Neural crest cell (in vitro differentiated cells): ENCODE results near the gene ZBTB20. TPM values are rescaled to one million over a fixed set of nuclear protein-coding genes. Genes with fewer than 3 reads are reported as not detected.

Experiments used
- DNase-seq: peaks from one replicate; pipeline ENCODE4 v3.0.0; 2021; ENCODE audit warnings: low read depth, mixed read lengths, low spot score
- H3K27ac Mint-ChIP-seq: one replicate; pipeline ENCODE4 v1.8.0; 2021; ENCODE audit warnings: mild to moderate bottlenecking, mixed read lengths; ENCODE audit not compliant: unreplicated experiment
- H3K27me3 Mint-ChIP-seq: 2 replicates; pipeline ENCODE4 v1.8.0; 2021; ENCODE audit warnings: low read depth, mild to moderate bottlenecking, mixed read lengths
- H3K36me3 Mint-ChIP-seq: 2 replicates; pipeline ENCODE4 v1.8.0; 2021; ENCODE audit warnings: low read depth, mild to moderate bottlenecking, mixed read lengths
- H3K4me1 Mint-ChIP-seq: 2 replicates; pipeline ENCODE4 v1.8.0; 2021; ENCODE audit warnings: mixed read lengths
- H3K4me3 Mint-ChIP-seq: one replicate; pipeline ENCODE4 v1.8.0; 2021; ENCODE audit warnings: mild to moderate bottlenecking, mixed read lengths
- H3K9me3 Mint-ChIP-seq: 2 replicates; pipeline ENCODE4 v1.8.0; 2021; ENCODE audit warnings: mixed read lengths
- total RNA-seq: library from RNA; stranded (reverse); gene quantifications from 2 replicates; pipeline ENCODE4 v1.2.1, GENCODE V29; 2021
- TF ChIP-seq, protein P1 (sequence below): fragments of 200-600 bp; sonication (generic); conservative IDR thresholded peaks from 2 replicates; pipeline ENCODE4 v1.5.0; 2021; ENCODE audit warnings: antibody characterized with exemption, mild to moderate bottlenecking

Gene ZBTB20
- total RNA-seq, 1 donor from 2014 or later, result 12.4 TPM

DNA sequence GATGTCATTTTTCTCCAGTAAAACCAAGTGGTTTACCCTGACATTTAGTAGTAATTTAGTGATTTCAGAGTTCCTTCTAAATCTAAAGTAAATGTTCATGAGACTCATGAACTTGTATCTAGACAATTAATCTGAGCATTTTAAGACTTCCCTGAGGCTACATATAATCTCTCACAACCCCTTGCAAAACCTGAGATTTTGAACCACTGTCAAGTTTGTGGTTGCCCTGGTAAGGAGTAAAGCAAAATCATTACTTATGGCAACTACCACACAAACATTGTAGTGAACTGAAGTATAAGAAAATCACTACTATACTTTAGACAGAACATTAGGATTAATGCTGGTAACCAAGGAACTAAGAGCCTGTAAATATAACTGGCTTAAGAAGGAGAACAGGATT, 483.1 kb downstream of the ZBTB20 start:
- Mint-ChIP-seq H3K4me3 (no peak overlapping the region), H3K36me3 (peaks cover 3% of the 10 kb centered on the region), H3K9me3 (peaks cover 5% of the 10 kb centered on the region), H3K27me3 (no peaks in the 10 kb centered on the region), H3K4me1 (peaks cover 32% of the 10 kb centered on the region), H3K27ac (no peak overlapping the region)
- TF ChIP-seq, protein P1, sequence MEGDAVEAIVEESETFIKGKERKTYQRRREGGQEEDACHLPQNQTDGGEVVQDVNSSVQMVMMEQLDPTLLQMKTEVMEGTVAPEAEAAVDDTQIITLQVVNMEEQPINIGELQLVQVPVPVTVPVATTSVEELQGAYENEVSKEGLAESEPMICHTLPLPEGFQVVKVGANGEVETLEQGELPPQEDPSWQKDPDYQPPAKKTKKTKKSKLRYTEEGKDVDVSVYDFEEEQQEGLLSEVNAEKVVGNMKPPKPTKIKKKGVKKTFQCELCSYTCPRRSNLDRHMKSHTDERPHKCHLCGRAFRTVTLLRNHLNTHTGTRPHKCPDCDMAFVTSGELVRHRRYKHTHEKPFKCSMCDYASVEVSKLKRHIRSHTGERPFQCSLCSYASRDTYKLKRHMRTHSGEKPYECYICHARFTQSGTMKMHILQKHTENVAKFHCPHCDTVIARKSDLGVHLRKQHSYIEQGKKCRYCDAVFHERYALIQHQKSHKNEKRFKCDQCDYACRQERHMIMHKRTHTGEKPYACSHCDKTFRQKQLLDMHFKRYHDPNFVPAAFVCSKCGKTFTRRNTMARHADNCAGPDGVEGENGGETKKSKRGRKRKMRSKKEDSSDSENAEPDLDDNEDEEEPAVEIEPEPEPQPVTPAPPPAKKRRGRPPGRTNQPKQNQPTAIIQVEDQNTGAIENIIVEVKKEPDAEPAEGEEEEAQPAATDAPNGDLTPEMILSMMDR, result no peak
- no peak for DNase-seq

DNA sequence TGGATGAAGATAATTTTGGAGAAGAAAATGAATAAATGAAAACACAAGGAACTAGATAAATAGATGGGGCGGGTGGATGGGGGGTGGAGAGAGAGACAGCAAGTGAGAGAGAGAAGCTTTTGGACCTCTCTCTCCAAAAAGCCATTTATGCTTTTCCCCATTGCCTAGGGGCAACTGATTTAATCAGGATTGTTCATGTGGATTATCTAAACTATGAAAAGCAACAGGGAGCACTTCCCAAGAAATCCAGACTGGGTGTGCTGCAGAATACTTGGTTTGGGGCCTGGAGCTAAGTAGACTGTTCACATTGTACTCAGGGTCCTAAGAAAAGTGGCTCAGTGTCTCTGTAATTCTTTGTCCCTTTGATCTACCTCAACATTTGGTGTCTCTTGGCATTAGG, 486.3 kb downstream of the ZBTB20 start:
- peaks cover 24% of the 10 kb centered on the region for H3K4me1 Mint-ChIP-seq
- H3K27me3 Mint-ChIP-seq, result no peaks in the 10 kb centered on the region
- TF ChIP-seq, protein P1, result no peak
- peaks cover 5% of the 10 kb centered on the region for H3K9me3 Mint-ChIP-seq
- DNase-seq, result no peak
- peaks cover 3% of the 10 kb centered on the region for H3K36me3 Mint-ChIP-seq
- no peak overlapping the region for H3K4me3 Mint-ChIP-seq
- H3K27ac Mint-ChIP-seq, result no peak overlapping the region

DNA sequence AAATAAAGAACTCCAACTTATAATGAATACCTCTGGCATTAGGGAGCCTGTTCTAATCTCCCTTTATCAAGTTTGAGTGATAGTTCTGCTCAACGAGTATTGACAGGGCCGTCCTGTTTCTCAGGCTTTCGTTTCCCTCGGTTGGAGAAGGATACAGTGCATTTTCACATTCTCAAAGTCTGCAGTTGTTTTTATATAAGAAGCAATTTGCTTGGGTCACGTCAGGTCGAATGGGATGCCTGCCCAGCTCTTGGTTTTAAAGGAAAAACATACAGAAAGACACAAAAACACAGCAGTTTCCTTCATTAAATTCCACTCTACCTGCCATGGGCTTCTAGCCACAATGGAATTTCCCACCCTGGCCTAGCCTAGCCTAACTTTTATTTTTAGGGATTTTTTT, 487.0 kb downstream of the ZBTB20 start:
- Mint-ChIP-seq H3K27me3 (no peaks in the 10 kb centered on the region), H3K4me1 (peaks cover 21% of the 10 kb centered on the region), H3K27ac (no peak overlapping the region), H3K36me3 (peaks cover 3% of the 10 kb centered on the region), H3K9me3 (peaks cover 5% of the 10 kb centered on the region), H3K4me3 (no peak overlapping the region)
- TF ChIP-seq, protein P1, result no peak
- no peak for DNase-seq

DNA sequence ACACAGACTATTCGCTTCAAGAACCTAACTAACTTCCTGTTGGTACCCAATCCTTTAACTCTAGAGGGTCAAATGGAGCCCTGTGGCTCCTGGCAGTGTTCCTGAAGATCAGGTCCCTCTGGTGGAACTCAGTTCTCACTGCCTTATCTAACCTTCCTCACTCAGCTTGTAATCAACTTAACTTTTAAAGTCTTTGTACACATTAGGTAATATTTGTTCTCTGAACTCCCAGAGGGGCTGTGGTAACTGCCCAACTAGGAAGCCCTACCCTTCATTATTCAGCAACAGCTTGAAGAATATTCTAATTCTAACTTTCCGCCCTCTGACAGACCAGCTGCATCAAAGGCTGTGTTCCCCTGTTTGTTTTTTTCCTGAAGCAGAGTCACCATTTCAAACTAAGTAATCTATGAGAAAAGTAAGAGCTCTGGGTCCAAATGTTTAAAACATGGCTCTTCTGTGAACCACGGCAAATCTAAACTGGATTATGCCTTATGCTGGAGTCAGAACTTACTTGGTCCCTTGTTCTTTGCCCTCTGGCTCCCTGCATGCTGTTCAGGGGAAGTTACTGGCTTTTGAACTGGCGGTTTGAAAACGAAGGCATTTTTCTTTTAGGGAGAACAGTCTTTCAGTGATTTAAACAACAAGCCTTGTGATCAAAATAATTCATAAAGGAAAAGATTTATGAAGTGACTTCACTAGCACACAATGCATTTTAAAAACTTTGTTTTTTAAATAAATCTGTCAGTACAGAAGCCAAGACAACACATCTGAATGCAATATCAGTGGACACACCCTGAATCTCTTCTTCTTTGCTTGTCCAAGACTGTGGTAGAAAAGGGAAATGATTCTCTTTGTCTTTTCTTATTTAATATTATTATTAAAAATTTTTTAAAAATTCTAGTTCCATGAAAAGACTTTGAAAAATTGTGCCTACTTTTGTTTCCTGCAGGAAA, 487.7 kb downstream of the ZBTB20 start:
- Mint-ChIP-seq H3K9me3 (peaks cover 2% of the 10 kb centered on the region), H3K36me3 (peaks cover 3% of the 10 kb centered on the region), H3K4me3 (no peak overlapping the region), H3K27me3 (no peaks in the 10 kb centered on the region), H3K4me1 (peaks cover 21% of the 10 kb centered on the region), H3K27ac (peak overlapping the region; percentile 43)
- DNase-seq, result no peak
- TF ChIP-seq, protein P1, result no peak

DNA sequence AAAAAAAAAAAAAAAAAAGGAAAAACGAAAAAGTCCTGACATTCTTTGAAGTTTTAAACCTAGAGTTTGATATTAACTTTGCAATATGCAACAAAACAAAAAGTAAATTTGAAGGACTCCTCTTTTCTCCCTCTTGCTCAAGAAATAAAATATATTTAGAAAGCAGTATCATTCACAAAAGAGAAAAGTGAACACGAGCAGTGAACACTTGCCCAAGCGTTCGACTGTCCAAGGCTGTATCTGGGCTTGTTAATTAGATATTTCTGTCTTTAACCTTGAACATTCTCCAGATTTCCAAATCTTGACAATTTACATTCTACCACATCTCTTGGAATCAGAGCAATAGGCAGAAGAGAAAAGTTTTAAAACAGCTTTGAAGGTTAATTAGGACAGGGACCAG, 495.5 kb downstream of the ZBTB20 start:
- DNase-seq, result no peak
- Mint-ChIP-seq H3K9me3 (peaks cover 3% of the 10 kb centered on the region), H3K4me1 (peaks cover 21% of the 10 kb centered on the region), H3K36me3 (no peaks in the 10 kb centered on the region), H3K4me3 (no peak overlapping the region), H3K27me3 (no peaks in the 10 kb centered on the region), H3K27ac (no peak overlapping the region)
- TF ChIP-seq, protein P1, result no peak
